ENCODE data around the gene ZC3H12C. TPM values are rescaled to one million over a fixed set of nuclear protein-coding genes. Genes with fewer than 3 reads are reported as not detected.

Gene ZC3H12C
- total RNA-seq, 1 donor from 2014 or later: 9.6 TPM

GRCh38 chr11:110133160-110133559 is 40.0 kb downstream of the ZC3H12C start:
- no peak overlapping the region for H3K27ac Mint-ChIP-seq
- H3K4me1 Mint-ChIP-seq (ENCODE audit: low read depth): peaks cover 36% of the 10 kb centered on the region
- H3K27me3 Mint-ChIP-seq: no peaks in the 10 kb centered on the region
- H3K9me3 Mint-ChIP-seq (ENCODE audit: low read depth): no peaks in the 10 kb centered on the region
- H3K4me3 Mint-ChIP-seq (ENCODE audit: low read depth): no peak overlapping the region
- no peak for TF ChIP-seq CTCF (IDR thresholded peaks at IDR 0.05; ENCODE audit: unreplicated experiment)
- H3K36me3 Mint-ChIP-seq (ENCODE audit: insufficient read depth): peaks cover 5% of the 10 kb centered on the region
- DNase-seq (ENCODE audit: low spot score, unreplicated experiment): no peak

- no peaks in the 10 kb centered on the region for H3K9me3 Mint-ChIP-seq (ENCODE audit: low read depth)
- no peak overlapping the region for H3K4me3 Mint-ChIP-seq (ENCODE audit: low read depth)
- TF ChIP-seq CTCF (IDR thresholded peaks at IDR 0.05; ENCODE audit: unreplicated experiment): no peak
- no peak overlapping the region for H3K27ac Mint-ChIP-seq
- peaks cover 5% of the 10 kb centered on the region for H3K36me3 Mint-ChIP-seq (ENCODE audit: insufficient read depth)
- peaks cover 30% of the 10 kb centered on the region for H3K4me1 Mint-ChIP-seq (ENCODE audit: low read depth)
- no peak for DNase-seq (ENCODE audit: low spot score, unreplicated experiment)
- H3K27me3 Mint-ChIP-seq: no peaks in the 10 kb centered on the region
These were observed 40.9 kb downstream of the ZC3H12C start for GRCh38 chr11:110134110-110134509.

- no peaks in the 10 kb centered on the region for H3K4me1 Mint-ChIP-seq (ENCODE audit: low read depth)
- no peak for DNase-seq (ENCODE audit: low spot score, unreplicated experiment)
- peaks cover 16% of the 10 kb centered on the region for H3K36me3 Mint-ChIP-seq (ENCODE audit: insufficient read depth)
- H3K9me3 Mint-ChIP-seq (ENCODE audit: low read depth): peaks cover 7% of the 10 kb centered on the region
- no peak for TF ChIP-seq CTCF (IDR thresholded peaks at IDR 0.05; ENCODE audit: unreplicated experiment)
- H3K4me3 Mint-ChIP-seq (ENCODE audit: low read depth): no peak overlapping the region
- no peak overlapping the region for H3K27ac Mint-ChIP-seq
- no peaks in the 10 kb centered on the region for H3K27me3 Mint-ChIP-seq
These were observed 48.6 kb downstream of the ZC3H12C start for GRCh38 chr11:110141812-110142211.

GRCh38 chr11:110147962-110148709 is 54.9 kb downstream of the ZC3H12C start:
- TF ChIP-seq CTCF (IDR thresholded peaks at IDR 0.05; ENCODE audit: unreplicated experiment): no peak
- DNase-seq (ENCODE audit: low spot score, unreplicated experiment): no peak
- H3K4me1 Mint-ChIP-seq (ENCODE audit: low read depth): peaks cover 2% of the 10 kb centered on the region
- H3K27ac Mint-ChIP-seq: no peak overlapping the region
- peaks cover 15% of the 10 kb centered on the region for H3K36me3 Mint-ChIP-seq (ENCODE audit: insufficient read depth)
- no peaks in the 10 kb centered on the region for H3K27me3 Mint-ChIP-seq
- no peak overlapping the region for H3K4me3 Mint-ChIP-seq (ENCODE audit: low read depth)
- peaks cover 8% of the 10 kb centered on the region for H3K9me3 Mint-ChIP-seq (ENCODE audit: low read depth)

GRCh38 chr11:110148775-110149744 is 55.9 kb downstream of the ZC3H12C start:
- DNase-seq (ENCODE audit: low spot score, unreplicated experiment): no peak
- Mint-ChIP-seq H3K27me3 (no peaks in the 10 kb centered on the region), H3K27ac (no peak overlapping the region), H3K36me3 (ENCODE audit: insufficient read depth) (peaks cover 17% of the 10 kb centered on the region), H3K9me3 (ENCODE audit: low read depth) (peaks cover 8% of the 10 kb centered on the region), H3K4me3 (ENCODE audit: low read depth) (no peak overlapping the region), H3K4me1 (ENCODE audit: low read depth) (peaks cover 2% of the 10 kb centered on the region)
- no peak for TF ChIP-seq CTCF (IDR thresholded peaks at IDR 0.05; ENCODE audit: unreplicated experiment)
